Forelimb muscle (tissue), 1 donor: Measurements from ENCODE around the gene JAM2. TPM values are rescaled to one million over a fixed set of nuclear protein-coding genes. Genes with fewer than 3 reads are reported as not detected.

ENCODE experiments used
- polyA plus RNA-seq: library from polyadenylated mRNA; unstranded; fragments of 120-200 nt; gene quantifications from one replicate; pipeline ENCODE4 v1.2.1, GENCODE V29; 2013; ENCODE audit not compliant: insufficient read length

JAM2 gene
- polyA plus RNA-seq, 1 donor, result 38.1 TPM

Other genes with a start within 250 kb of the JAM2 start
- gene MRPL39, start 31.8 kb upstream of the JAM2 start, polyA plus RNA-seq, result 31.5 TPM
- 250 TPM for gene ATP5PF, start 95.6 kb downstream of the JAM2 start, polyA plus RNA-seq
- 29.5 TPM for gene GABPA, start 95.7 kb downstream of the JAM2 start, polyA plus RNA-seq